B cell (primary cell): Measurements from ENCODE around the gene CANT1. TPM values are rescaled to one million over a fixed set of nuclear protein-coding genes. Genes with fewer than 3 reads are reported as not detected.

Experiments
- ATAC-seq: fragments of 200-7000 bp; cut with Tn5 transposase; one replicate; pipeline ENCODE4 v1.10.0; 2021; ENCODE audit warnings: low read depth, mild to moderate bottlenecking, moderate number of reproducible peaks, moderate library complexity
- CTCF ChIA-PET: fragments of 350-600 bp; sonication (Branson Sonifier 250); formaldehyde crosslinking; loops from one replicate; lab custom pipeline; 2021; ENCODE audit warnings: antibody characterized with exemption, inconsistent platforms; lab: Charles Lee
- POLR2A ChIA-PET: fragments of 350-600 bp; sonication (Branson Sonifier 250); formaldehyde crosslinking; loops from one replicate; lab custom pipeline; 2021; ENCODE audit warnings: antibody characterized with exemption; lab: Charles Lee
- DNase-seq: peaks from one replicate; pipeline ENCODE4 v3.0.0; 2013
- H2AFZ ChIP-seq: 2 replicates; pipeline ENCODE4 v1.6.1; 2012; ENCODE audit warnings: mild to moderate bottlenecking, low read depth, low read length; ENCODE audit not compliant: insufficient read depth, poor library complexity, severe bottlenecking
- H3K27ac ChIP-seq, 2 donors: 1 replicate in 1 of 2; 2 replicates in 1 of 2; pipeline ENCODE4 v1.5.1; 2012 to 2013; ENCODE audit warnings: low read length in 2 of 2, mild to moderate bottlenecking in 2 of 2, moderate library complexity in 1 of 2
- H3K27me3 ChIP-seq, 4 experiments: fragments of 200-600 bp in 1 of 4; sonication (generic) in 1 of 4; replicated peaks in 1 of 4; 1 replicate in 2 of 4; 2 replicates in 2 of 4; pipeline versions ENCODE4 v1.6.1 to v1.7.0; 2013 to 2016; ENCODE audit warnings: low read length in 3 of 4, mild to moderate bottlenecking in 2 of 4, mixed read lengths in 1 of 4, moderate library complexity in 1 of 4; ENCODE audit not compliant: insufficient read depth in 4 of 4, control insufficient read depth in 3 of 4; ENCODE audit errors: control extremely low read depth in 1 of 4
- H3K36me3 ChIP-seq, 2 experiments: replicated peaks in 1 of 2; 1 replicate in 1 of 2; 2 replicates in 1 of 2; pipeline versions ENCODE4 v1.6.1 to v1.7.1; 2013; ENCODE audit warnings: low read length in 1 of 2; ENCODE audit not compliant: insufficient read depth in 2 of 2, control insufficient read depth in 1 of 2; ENCODE audit errors: control extremely low read depth in 1 of 2, extremely low read depth in 1 of 2
- H3K4me1 ChIP-seq, 2 donors: fragments of 200-600 bp in 1 of 2; sonication (generic) in 1 of 2; 1 replicate in 1 of 2; 2 replicates in 1 of 2; pipeline versions ENCODE4 v1.5.1 to v1.6.1; 2013 to 2017; ENCODE audit warnings: low read length in 2 of 2; ENCODE audit not compliant: control insufficient read depth in 2 of 2, insufficient read depth in 2 of 2
- H3K4me2 ChIP-seq: replicated peaks from 2 replicates; pipeline ENCODE3; 2012; ENCODE audit warnings: mild to moderate bottlenecking, low read depth, low read length; ENCODE audit not compliant: poor library complexity, severe bottlenecking
- H3K4me3 ChIP-seq, 5 experiments: fragments of 200-600 bp in 1 of 5; sonication (generic) in 1 of 5; 1 replicate in 3 of 5; 2 replicates in 2 of 5; pipeline versions ENCODE4 v1.5.1 to v1.7.0; 2011 to 2016; ENCODE audit warnings: low read length in 4 of 5, mild to moderate bottlenecking in 4 of 5, low read depth in 2 of 5, control low read depth in 1 of 5, moderate library complexity in 1 of 5; ENCODE audit not compliant: insufficient read depth in 1 of 5; ENCODE audit errors: control extremely low read depth in 1 of 5, extremely low read depth in 1 of 5
- H3K79me2 ChIP-seq: fragments of 200-600 bp; sonication (generic); one replicate; pipeline ENCODE4 v1.6.0; 2016; ENCODE audit warnings: low read length; ENCODE audit not compliant: control insufficient read depth, insufficient read depth
- H3K9ac ChIP-seq: fragments of 200-600 bp; sonication (generic); 2 replicates; pipeline ENCODE4 v1.6.1; 2017; ENCODE audit warnings: mild to moderate bottlenecking, low read length, moderate library complexity
- H3K9me3 ChIP-seq, 3 donors: one replicate each; pipeline versions ENCODE4 v1.6.1 to v1.7.1; 2013; ENCODE audit warnings: low read length in 2 of 3; ENCODE audit not compliant: control insufficient read depth in 2 of 3, insufficient read depth in 1 of 3; ENCODE audit errors: control extremely low read depth in 1 of 3
- H4K20me1 ChIP-seq: 2 replicates; pipeline ENCODE4 v1.6.0; 2012; ENCODE audit warnings: mild to moderate bottlenecking, low read length; ENCODE audit not compliant: insufficient read depth, control insufficient read depth, poor library complexity, severe bottlenecking
- H3K27ac Mint-ChIP-seq: one replicate; pipeline ENCODE4 v1.8.0; 2021; ENCODE audit warnings: mixed read lengths
- H3K27me3 Mint-ChIP-seq: one replicate; pipeline ENCODE4 v1.8.0; 2021; ENCODE audit warnings: mixed read lengths
- H3K4me1 Mint-ChIP-seq: one replicate; pipeline ENCODE4 v1.8.0; 2021; ENCODE audit warnings: mixed read lengths
- H3K4me3 Mint-ChIP-seq: one replicate; pipeline ENCODE4 v1.8.0; 2021; ENCODE audit warnings: mixed read lengths
- H3K9me3 Mint-ChIP-seq: one replicate; pipeline ENCODE4 v1.8.0; 2022; ENCODE audit warnings: mixed read lengths; ENCODE audit not compliant: insufficient read depth
- CTCF ChIP-seq: fragments of 200-600 bp; IDR thresholded peaks from one replicate; pipeline ENCODE4 v1.8.0; 2022; ENCODE audit warnings: antibody characterized with exemption, mild to moderate bottlenecking
- EZH2 ChIP-seq: IDR thresholded peaks from 2 replicates; pipeline ENCODE4 v1.6.1; 2012; ENCODE audit warnings: borderline replicate concordance, low read depth, mild to moderate bottlenecking, moderate library complexity, low read length; ENCODE audit not compliant: insufficient read depth, poor library complexity, severe bottlenecking
- WGBS: methylation state at CpG from one replicate; pipeline ENCODE4 v1.1.5; 2013; ENCODE audit warnings: missing lambda C conversion rate; ENCODE audit not compliant: insufficient coverage; 5-methylcytosine and 5-hydroxymethylcytosine counted together
- intact Hi-C: fragments of 100-400 bp; cut with micrococcal nuclease; formaldehyde crosslinking; loops from one replicate; pipeline ENCODE4 v1.10.0; 2022
- polyA plus RNA-seq: library from polyadenylated mRNA; depleted of rRNA; stranded (reverse); fragments of >200 nt; gene quantifications from 2 replicates; pipeline ENCODE4 v1.2.3, GENCODE V29; 2012
- total RNA-seq, 2 donors: library from RNA; stranded (reverse); fragments of 120-200 nt in 1 of 2; gene quantifications; 1 replicate in 1 of 2; 2 replicates in 1 of 2; pipeline versions ENCODE4 v1.2.3 to v1.2.4, GENCODE V29; 2013 to 2022

Gene CANT1
- total and polyA plus RNA-seq, 2 donors (not counting 1 experiment from before 2014, with no cell fraction given): 17.3 to 44.2 TPM

- Mint-ChIP-seq H3K4me1 (no peaks in the 10 kb centered on the region), H3K27me3 (peaks cover 26% of the 10 kb centered on the region), H3K27ac (no peak overlapping the region), H3K9me3 (peaks cover 8% of the 10 kb centered on the region), H3K4me3 (no peak overlapping the region)
- Histone ChIP-seq H3K79me2 (no peaks in the 10 kb centered on the region), H3K9ac (no peak overlapping the region), H3K27me3 (peaks cover 0 to 4% (median 0%) of the 10 kb centered on the region in 4 experiments), H3K4me1 (no peaks in the 10 kb centered on the region), H3K27ac (no peak overlapping the region), H2AFZ (no peak overlapping the region), H3K4me3 (no peak overlapping the region), H3K36me3 (no peaks in the 10 kb centered on the region), H3K4me2 (no peak overlapping the region), H3K9me3 (peaks cover 0 to 17% (median 5%) of the 10 kb centered on the region in 3 donors), H4K20me1 (no peaks in the 10 kb centered on the region)
- ATAC-seq: no peak
- no peak for DNase-seq
- intact Hi-C loops: no loop called here
- ChIA-PET CTCF (interaction anchor here (2.7 kb wide), 1 partner anchor 30 kb away, joined by 9 read pairs; no protein-coding TSS in a partner anchor), POLR2A (interaction anchor here (0.6 kb wide), 1 partner anchor 39 kb away, joined by 5 read pairs; no protein-coding TSS in a partner anchor)
- WGBS: 49% methylated on average over 10 of the region's 10 CpGs
- no peak for TF ChIP-seq EZH2
- TF ChIP-seq CTCF: no peak
Observed at GRCh38 chr17:79057737-79058385, 48.3 kb upstream of the CANT1 start.

- H3K79me2 ChIP-seq: no peaks in the 10 kb centered on the region
- no peak overlapping the region for H3K4me3 ChIP-seq
- no peaks in the 10 kb centered on the region for H3K4me1 ChIP-seq
- H3K9me3 Mint-ChIP-seq: peaks cover 8% of the 10 kb centered on the region
- POLR2A ChIA-PET: no interaction called here
- H3K27ac Mint-ChIP-seq: no peak overlapping the region
- H3K27me3 Mint-ChIP-seq: peaks cover 37% of the 10 kb centered on the region
- H3K36me3 ChIP-seq: no peaks in the 10 kb centered on the region
- intact Hi-C loops: no loop called here
- TF ChIP-seq CTCF (no peak), EZH2 (no peak)
- DNase-seq (no peak), ATAC-seq (no peak)
- peaks cover 0 to 4% (median 0%) of the 10 kb centered on the region in 4 experiments for H3K27me3 ChIP-seq
- WGBS: no CpG with 5 or more reads among the region's 5 CpGs
- H3K9me3 ChIP-seq: peaks cover 0 to 17% (median 5%) of the 10 kb centered on the region in 3 donors
- H2AFZ ChIP-seq: no peak overlapping the region
- CTCF ChIA-PET: no interaction called here
- no peak overlapping the region for H3K27ac ChIP-seq
- no peak overlapping the region for H3K4me3 Mint-ChIP-seq
- no peak overlapping the region for H3K4me2 ChIP-seq
- no peaks in the 10 kb centered on the region for H4K20me1 ChIP-seq
- no peaks in the 10 kb centered on the region for H3K4me1 Mint-ChIP-seq
- no peak overlapping the region for H3K9ac ChIP-seq
Observed at GRCh38 chr17:79055197-79055596, 45.6 kb upstream of the CANT1 start.
